Fibroblast of lung (primary cell): ENCODE measurements around the gene NFKBIE. TPM values are rescaled to one million over a fixed set of nuclear protein-coding genes. Genes with fewer than 3 reads are reported as not detected.

Experiments
- DNase-seq, 2 donors: peaks; one replicate each; pipeline versions ENCODE4 v3.0.0 to v3.0.0-alpha.2; 2010; ENCODE audit warnings: low read depth in 2 of 2
- H2AFZ ChIP-seq: 2 replicates; pipeline ENCODE4 v1.5.1; 2012; ENCODE audit warnings: low read length, control low read depth, inconsistent platforms
- H3K27ac ChIP-seq: 2 replicates; pipeline ENCODE4 v1.5.1; 2011; ENCODE audit warnings: low read length, control low read depth; ENCODE audit not compliant: insufficient read depth
- H3K27me3 ChIP-seq: 2 replicates; pipeline ENCODE4 v1.5.1; 2011; ENCODE audit warnings: mild to moderate bottlenecking, low read length; ENCODE audit not compliant: control insufficient read depth, insufficient read depth
- H3K36me3 ChIP-seq: 2 replicates; pipeline ENCODE4 v1.5.1; 2011; ENCODE audit warnings: low read length; ENCODE audit not compliant: control insufficient read depth, insufficient read depth
- H3K4me1 ChIP-seq: 2 replicates; pipeline ENCODE4 v1.5.1; 2011; ENCODE audit warnings: low read length; ENCODE audit not compliant: control insufficient read depth, insufficient read depth; ENCODE audit errors: extremely low read depth
- H3K4me2 ChIP-seq: 2 replicates; pipeline ENCODE4 v1.5.1; 2011; ENCODE audit warnings: low read length, control low read depth; ENCODE audit not compliant: insufficient read depth; ENCODE audit errors: extremely low read depth
- H3K4me3 ChIP-seq, 4 experiments: fragments of 200-600 bp in 1 of 4; sonication (generic) in 1 of 4; replicated peaks in 1 of 4; 2 replicates each; pipeline ENCODE4 v1.5.1; 2011 to 2016; ENCODE audit warnings: low read length in 4 of 4, low read depth in 3 of 4, mild to moderate bottlenecking in 3 of 4, control low read depth in 2 of 4, inconsistent platforms in 1 of 4, mixed read lengths in 1 of 4; ENCODE audit not compliant: insufficient read depth in 1 of 4; ENCODE audit errors: control extremely low read depth in 1 of 4
- H3K79me2 ChIP-seq: 2 replicates; pipeline ENCODE4 v1.5.1; 2012; ENCODE audit warnings: mild to moderate bottlenecking, low read length, inconsistent platforms; ENCODE audit not compliant: control insufficient read depth, insufficient read depth
- H3K9ac ChIP-seq: 2 replicates; pipeline ENCODE4 v1.5.1; 2011; ENCODE audit warnings: mild to moderate bottlenecking, low read length, control low read depth; ENCODE audit not compliant: insufficient read depth
- H3K9me3 ChIP-seq: 2 replicates; pipeline ENCODE4 v1.5.1; 2012; ENCODE audit warnings: low read depth, low read length; ENCODE audit not compliant: control insufficient read depth, insufficient read depth
- H4K20me1 ChIP-seq: 2 replicates; pipeline ENCODE4 v1.5.1; 2011; ENCODE audit warnings: low read length; ENCODE audit not compliant: control insufficient read depth, insufficient read depth; ENCODE audit errors: extremely low read depth
- CTCF ChIP-seq, 2 donors: IDR thresholded peaks in 1 of 2; conservative IDR thresholded peaks in 1 of 2; 1 replicate in 1 of 2; 2 replicates in 1 of 2; pipeline ENCODE4 v1.5.1; 2011 to 2012; ENCODE audit warnings: low read length in 2 of 2, control low read depth in 1 of 2, inconsistent platforms in 1 of 2, low read depth in 1 of 2, mild to moderate bottlenecking in 1 of 2
- EZH2 ChIP-seq: IDR thresholded peaks from 2 replicates; pipeline ENCODE4 v1.5.1; 2012; ENCODE audit warnings: low read length, control low read depth, mild to moderate bottlenecking; ENCODE audit errors: missing control alignments
- polyA plus RNA-seq, 2 donors: library from polyadenylated mRNA; depleted of rRNA in 1 of 2; stranded (reverse) in 1 of 2; unstranded in 1 of 2; fragments of >200 nt; gene quantifications; 2 replicates each; pipeline ENCODE4 v1.2.1, GENCODE V29; 2011 to 2012; ENCODE audit warnings: missing spikeins in 1 of 2
- total RNA-seq: library from RNA; depleted of rRNA; stranded (reverse); fragments of >200 nt; gene quantifications from 2 replicates; pipeline ENCODE4 v1.2.1, GENCODE V29; 2014

NFKBIE gene
- total and polyA plus RNA-seq, 2 donors (not counting 1 experiment from before 2014, with no cell fraction given): 1.6 to 5.4 TPM

- Histone ChIP-seq H3K27ac (no peak overlapping the region), H3K79me2 (no peaks in the 10 kb centered on the region), H2AFZ (no peak overlapping the region), H4K20me1 (no peaks in the 10 kb centered on the region), H3K27me3 (peaks cover 41% of the 10 kb centered on the region), H3K36me3 (no peaks in the 10 kb centered on the region), H3K4me1 (no peaks in the 10 kb centered on the region), H3K4me3 (no peak overlapping the region), H3K9me3 (no peaks in the 10 kb centered on the region), H3K9ac (no peak overlapping the region), H3K4me2 (no peak overlapping the region)
- DNase-seq: no peak
- TF ChIP-seq EZH2: no peak
- TF ChIP-seq CTCF (conservative IDR thresholded peaks at IDR 0.05 in 1 of 2, IDR thresholded peaks at IDR 0.05 in 1 of 2; ENCODE audit: low read depth in 1 of 2, low read length in 2 of 2): no peak
These were observed 11.6 kb upstream of the NFKBIE start for GRCh38 chr6:44276667-44277640.

GRCh38 chr6:44275749-44276648 lies 10.6 kb upstream of the NFKBIE start:
- no peaks in the 10 kb centered on the region for H3K4me1 ChIP-seq
- DNase-seq: no peak

More at GRCh38 chr6:44275749-44276648, 10.6 kb upstream of the NFKBIE start:
- Histone ChIP-seq H3K27me3 (peaks cover 50% of the 10 kb centered on the region), H2AFZ (no peak overlapping the region), H3K9me3 (no peaks in the 10 kb centered on the region), H4K20me1 (no peaks in the 10 kb centered on the region), H3K9ac (no peak overlapping the region), H3K4me2 (no peak overlapping the region), H3K79me2 (no peaks in the 10 kb centered on the region), H3K4me3 (no peak overlapping the region), H3K36me3 (no peaks in the 10 kb centered on the region), H3K27ac (no peak overlapping the region)
- TF ChIP-seq CTCF (conservative IDR thresholded peaks at IDR 0.05 in 1 of 2, IDR thresholded peaks at IDR 0.05 in 1 of 2; ENCODE audit: low read depth in 1 of 2, low read length in 2 of 2) (no peak), EZH2 (no peak)
